ENCODE results near the gene ARL16. TPM values are rescaled to one million over a fixed set of nuclear protein-coding genes. Genes with fewer than 3 reads are reported as not detected.

Gene ARL16
- total RNA-seq, 1 experiment from 2014 or later, result 22.4 TPM

DNA sequence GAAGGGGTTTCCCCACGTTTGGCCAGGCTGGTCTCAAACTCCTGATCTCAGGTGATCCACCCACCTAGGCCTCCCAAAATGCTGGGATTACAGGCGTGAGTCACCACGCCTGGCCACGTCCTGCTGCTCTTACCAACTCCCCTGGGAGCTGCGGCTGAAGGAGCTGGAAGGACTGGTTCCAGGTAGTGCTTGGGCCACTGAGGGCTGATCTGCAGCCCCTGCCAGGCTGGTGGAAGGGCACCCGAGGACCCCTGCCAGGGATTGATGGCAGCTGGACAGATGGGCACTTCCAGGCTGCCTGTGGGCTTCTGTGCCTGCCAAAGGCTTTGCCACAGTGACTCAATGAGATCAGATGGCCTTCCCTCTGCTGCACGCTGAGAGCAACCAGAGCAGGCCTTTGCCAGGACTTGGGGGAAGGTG is 19.5 kb downstream of the ARL16 start:
- H2AFZ ChIP-seq (ENCODE audit: low read length), result no peak overlapping the region
- peaks cover 40% of the 10 kb centered on the region for H3K79me2 ChIP-seq (ENCODE audit: low read length)
- DNase-seq, result no peak
- H3K27me3 ChIP-seq (ENCODE audit: low read length), result no peaks in the 10 kb centered on the region
- H3K36me3 ChIP-seq (ENCODE audit: insufficient read depth, low read length), result peaks cover 24% of the 10 kb centered on the region; the same call in 1 of the 2 replicates
- no peak overlapping the region for H3K27ac ChIP-seq (ENCODE audit: low read length)
- peaks cover 24% of the 10 kb centered on the region for H3K4me1 ChIP-seq (ENCODE audit: low read length)
- no peak overlapping the region for H3K4me3 ChIP-seq (ENCODE audit: low read length)
- no peaks in the 10 kb centered on the region for H3K9me2 ChIP-seq (replicated peaks; ENCODE audit: insufficient read depth, low read length)
- no peak overlapping the region for H3K9ac ChIP-seq (ENCODE audit: low read length)
- H3K4me2 ChIP-seq (ENCODE audit: low read depth, low read length, poor library complexity, severe bottlenecking), result no peak overlapping the region
- no peaks in the 10 kb centered on the region for H4K20me1 ChIP-seq (ENCODE audit: insufficient read depth, low read depth, low read length)
- no peaks in the 10 kb centered on the region for H3K9me3 ChIP-seq (ENCODE audit: low read length)

- Histone ChIP-seq H3K79me2 (ENCODE audit: low read length) (peaks cover 22% of the 10 kb centered on the region), H3K27me3 (ENCODE audit: low read length) (no peaks in the 10 kb centered on the region), H3K9me2 (replicated peaks; ENCODE audit: insufficient read depth, low read length) (no peaks in the 10 kb centered on the region), H4K20me1 (ENCODE audit: insufficient read depth, low read depth, low read length) (no peaks in the 10 kb centered on the region), H3K36me3 (ENCODE audit: insufficient read depth, low read length) (peaks cover 13% of the 10 kb centered on the region; the same call in 1 of the 2 replicates), H3K4me3 (ENCODE audit: low read length) (no peak overlapping the region), H3K9me3 (ENCODE audit: low read length) (no peaks in the 10 kb centered on the region), H3K27ac (ENCODE audit: low read length) (no peak overlapping the region), H2AFZ (ENCODE audit: low read length) (no peak overlapping the region), H3K4me2 (ENCODE audit: low read depth, low read length, poor library complexity, severe bottlenecking) (no peak overlapping the region), H3K4me1 (ENCODE audit: low read length) (peaks cover 12% of the 10 kb centered on the region), H3K9ac (ENCODE audit: low read length) (no peak overlapping the region)
- DNase-seq, result no peak
These were observed 21.6 kb downstream of the ARL16 start for GRCh38 chr17:81662002-81662401.

- Histone ChIP-seq H3K27me3 (ENCODE audit: low read length) (no peaks in the 10 kb centered on the region), H3K4me3 (ENCODE audit: low read length) (no peak overlapping the region), H3K79me2 (ENCODE audit: low read length) (peaks cover 7% of the 10 kb centered on the region), H3K9me2 (replicated peaks; ENCODE audit: insufficient read depth, low read length) (no peaks in the 10 kb centered on the region), H2AFZ (ENCODE audit: low read length) (no peak overlapping the region), H3K27ac (ENCODE audit: low read length) (no peak overlapping the region), H3K4me1 (ENCODE audit: low read length) (peaks cover 7% of the 10 kb centered on the region), H3K9ac (ENCODE audit: low read length) (no peak overlapping the region), H3K36me3 (ENCODE audit: insufficient read depth, low read length) (peaks cover 13% of the 10 kb centered on the region; the same call in 1 of the 2 replicates), H4K20me1 (ENCODE audit: insufficient read depth, low read depth, low read length) (no peaks in the 10 kb centered on the region), H3K9me3 (ENCODE audit: low read length) (no peaks in the 10 kb centered on the region), H3K4me2 (ENCODE audit: low read depth, low read length, poor library complexity, severe bottlenecking) (no peak overlapping the region)
- DNase-seq, result no peak
These were observed 23.2 kb downstream of the ARL16 start for GRCh38 chr17:81660441-81660840.

DNA sequence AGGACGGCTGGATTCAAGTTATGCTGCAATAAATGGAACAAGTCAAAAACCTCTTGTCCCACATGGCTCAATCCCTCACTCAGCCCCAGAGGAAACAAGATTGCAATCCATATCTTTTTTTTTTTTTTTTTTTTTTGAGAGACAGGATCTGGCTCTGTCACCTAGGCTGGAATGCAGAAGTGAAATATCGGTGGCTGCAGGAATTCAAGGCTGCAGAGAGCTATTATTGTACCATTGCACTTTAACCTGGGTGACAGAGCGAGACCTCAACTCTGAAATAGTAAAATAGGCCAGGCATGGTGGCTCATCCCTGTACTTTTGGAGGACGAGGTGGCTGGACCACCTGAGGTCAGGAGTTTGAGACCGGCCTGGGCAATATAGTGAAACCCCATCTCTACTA is 24.6 kb downstream of the ARL16 start:
- Histone ChIP-seq H2AFZ (ENCODE audit: low read length) (no peak overlapping the region), H3K79me2 (ENCODE audit: low read length) (no peaks in the 10 kb centered on the region), H3K27ac (ENCODE audit: low read length) (no peak overlapping the region), H3K4me3 (ENCODE audit: low read length) (no peak overlapping the region), H3K9me2 (replicated peaks; ENCODE audit: insufficient read depth, low read length) (no peaks in the 10 kb centered on the region), H4K20me1 (ENCODE audit: insufficient read depth, low read depth, low read length) (no peaks in the 10 kb centered on the region), H3K4me2 (ENCODE audit: low read depth, low read length, poor library complexity, severe bottlenecking) (no peak overlapping the region), H3K27me3 (ENCODE audit: low read length) (no peaks in the 10 kb centered on the region), H3K9ac (ENCODE audit: low read length) (no peak overlapping the region), H3K9me3 (ENCODE audit: low read length) (no peaks in the 10 kb centered on the region), H3K4me1 (ENCODE audit: low read length) (no peaks in the 10 kb centered on the region), H3K36me3 (ENCODE audit: insufficient read depth, low read length) (no peaks in the 10 kb centered on the region)
- DNase-seq, result no peak

- no peak overlapping the region for H2AFZ ChIP-seq (ENCODE audit: low read length)
- H3K4me1 ChIP-seq (ENCODE audit: low read length), result no peaks in the 10 kb centered on the region
- H3K4me2 ChIP-seq (ENCODE audit: low read depth, low read length, poor library complexity, severe bottlenecking), result no peak overlapping the region
- H3K4me3 ChIP-seq (ENCODE audit: low read length), result no peak overlapping the region
- H3K9me2 ChIP-seq (replicated peaks; ENCODE audit: insufficient read depth, low read length), result no peaks in the 10 kb centered on the region
- DNase-seq, result no peak
- H4K20me1 ChIP-seq (ENCODE audit: insufficient read depth, low read depth, low read length), result no peaks in the 10 kb centered on the region
- H3K79me2 ChIP-seq (ENCODE audit: low read length), result no peaks in the 10 kb centered on the region
- no peak overlapping the region for H3K9ac ChIP-seq (ENCODE audit: low read length)
- no peak overlapping the region for H3K27ac ChIP-seq (ENCODE audit: low read length)
- H3K27me3 ChIP-seq (ENCODE audit: low read length), result no peaks in the 10 kb centered on the region
- no peaks in the 10 kb centered on the region for H3K9me3 ChIP-seq (ENCODE audit: low read length)
- no peaks in the 10 kb centered on the region for H3K36me3 ChIP-seq (ENCODE audit: insufficient read depth, low read length)
These were observed 26.8 kb downstream of the ARL16 start for GRCh38 chr17:81656835-81657234.

- Histone ChIP-seq H4K20me1 (ENCODE audit: insufficient read depth, low read depth, low read length) (no peaks in the 10 kb centered on the region), H3K79me2 (ENCODE audit: low read length) (no peaks in the 10 kb centered on the region)
- DNase-seq, result no peak
These were observed 27.4 kb downstream of the ARL16 start, which contains the start of gene PDE6G for GRCh38 chr17:81656118-81656743. Gene PDE6G, minus strand, starts transcription at chr17:81656542. Its CDS starts 3,237 bp downstream, at chr17:81653305.

GRCh38 chr17:81655378-81656117 is 28.0 kb downstream of the ARL16 start:
- Histone ChIP-seq H4K20me1 (ENCODE audit: insufficient read depth, low read depth, low read length) (no peaks in the 10 kb centered on the region), H3K4me1 (ENCODE audit: low read length) (no peaks in the 10 kb centered on the region), H3K9me3 (ENCODE audit: low read length) (no peaks in the 10 kb centered on the region), H3K9ac (ENCODE audit: low read length) (no peak overlapping the region), H3K27me3 (ENCODE audit: low read length) (no peaks in the 10 kb centered on the region), H3K9me2 (replicated peaks; ENCODE audit: insufficient read depth, low read length) (no peaks in the 10 kb centered on the region), H3K4me2 (ENCODE audit: low read depth, low read length, poor library complexity, severe bottlenecking) (no peak overlapping the region), H3K79me2 (ENCODE audit: low read length) (no peaks in the 10 kb centered on the region), H3K27ac (ENCODE audit: low read length) (no peak overlapping the region), H3K36me3 (ENCODE audit: insufficient read depth, low read length) (no peaks in the 10 kb centered on the region), H2AFZ (ENCODE audit: low read length) (no peak overlapping the region), H3K4me3 (ENCODE audit: low read length) (no peak overlapping the region)
- DNase-seq, result no peak

More at GRCh38 chr17:81656118-81656743, 27.4 kb downstream of the ARL16 start, which contains the start of gene PDE6G:
- Histone ChIP-seq H3K27ac (ENCODE audit: low read length) (no peak within 1 kb of the TSS), H2AFZ (ENCODE audit: low read length) (no peak within 1 kb of the TSS), H3K4me1 (ENCODE audit: low read length) (no peaks in the 10 kb centered on the region), H3K27me3 (ENCODE audit: low read length) (no peaks in the 10 kb centered on the region), H3K9me2 (replicated peaks; ENCODE audit: insufficient read depth, low read length) (no peaks in the 10 kb centered on the region), H3K36me3 (ENCODE audit: insufficient read depth, low read length) (no peaks in the 10 kb centered on the region), H3K4me3 (ENCODE audit: low read length) (no peak within 1 kb of the TSS), H3K9me3 (ENCODE audit: low read length) (no peaks in the 10 kb centered on the region), H3K9ac (ENCODE audit: low read length) (no peak within 1 kb of the TSS), H3K4me2 (ENCODE audit: low read depth, low read length, poor library complexity, severe bottlenecking) (no peak within 1 kb of the TSS)

GRCh38 chr17:81652906-81653771 is 30.5 kb downstream of the ARL16 start:
- Histone ChIP-seq H3K27me3 (ENCODE audit: low read length) (no peaks in the 10 kb centered on the region), H3K4me1 (ENCODE audit: low read length) (no peaks in the 10 kb centered on the region), H3K9me3 (ENCODE audit: low read length) (no peaks in the 10 kb centered on the region), H4K20me1 (ENCODE audit: insufficient read depth, low read depth, low read length) (no peaks in the 10 kb centered on the region), H2AFZ (ENCODE audit: low read length) (no peak overlapping the region), H3K4me3 (ENCODE audit: low read length) (no peak overlapping the region), H3K9me2 (replicated peaks; ENCODE audit: insufficient read depth, low read length) (no peaks in the 10 kb centered on the region), H3K27ac (ENCODE audit: low read length) (no peak overlapping the region), H3K4me2 (ENCODE audit: low read depth, low read length, poor library complexity, severe bottlenecking) (no peak overlapping the region), H3K79me2 (ENCODE audit: low read length) (no peaks in the 10 kb centered on the region), H3K9ac (ENCODE audit: low read length) (no peak overlapping the region), H3K36me3 (ENCODE audit: insufficient read depth, low read length) (no peaks in the 10 kb centered on the region)
- no peak for DNase-seq

Measured in Karpas-422 (cell line).